ENCODE results near the gene BPIFB1. TPM values are rescaled to one million over a fixed set of nuclear protein-coding genes. Genes with fewer than 3 reads are reported as not detected.

The BPIFB1 gene
- polyA plus RNA-seq: not detected in 3 replicates
- not detected for polyA plus RNA-seq (2011; ENCODE audit: low read depth)
- not detected in 2 replicates for polyA plus RNA-seq (2011; cell fraction: cytosol; rRNA removed)
- not detected in 2 replicates for polyA plus RNA-seq (2011; cell fraction: nucleus; rRNA removed)
- polyA plus RNA-seq (2012; ENCODE audit: low replicate concordance): not detected in 2 replicates
- not detected in 3 replicates for polyA minus RNA-seq
- polyA minus RNA-seq (2011; cell fraction: cytosol; rRNA and poly(A)+ RNA removed): not detected
- not detected in 2 replicates for polyA minus RNA-seq (2011; cell fraction: nucleus; rRNA and poly(A)+ RNA removed)

- TF ChIP-seq CTCF (optimal IDR thresholded peaks at IDR 0.05 in 1 of 3, IDR thresholded peaks at IDR 0.05 in 1 of 3, conservative IDR thresholded peaks at IDR 0.05 in 1 of 3; ENCODE audit: extremely low read depth in 1 of 3, insufficient read depth in 2 of 3, low read length in 3 of 3) (no peak), EZH2 (IDR thresholded peaks at IDR 0.05; ENCODE audit: low read length) (no peak)
- no peak within 1 kb of the TSS for H3K4me3 ChIP-seq (ENCODE audit: control insufficient read depth in 2 of 3, extremely low read depth in 1 of 3, insufficient read depth in 2 of 3, low read depth in 1 of 3, low read length in 3 of 3)
- dilution Hi-C loops (cut with MboI; ENCODE audit: extremely low pct_ligation_motif_present, low sequenced_read_pairs): no loop called here
- DNase-seq (ENCODE audit: low read depth, low spot score) (no peak), FAIRE-seq (no peak)
- no peaks in the 10 kb centered on the region for H3K9me1 ChIP-seq (ENCODE audit: control insufficient read depth, extremely low read depth, insufficient read depth, low read length)
- no peaks in the 10 kb centered on the region for H3K36me3 ChIP-seq (ENCODE audit: control insufficient read depth in 2 of 2, extremely low read depth in 1 of 2, insufficient read depth in 2 of 2, low read length in 2 of 2)
- H3K4me1 ChIP-seq (ENCODE audit: control insufficient read depth, extremely low read depth, insufficient read depth, low read length): no peaks in the 10 kb centered on the region
- H4K20me1 ChIP-seq (ENCODE audit: control insufficient read depth, extremely low read depth, insufficient read depth, low read length): no peaks in the 10 kb centered on the region
- H2AFZ ChIP-seq (ENCODE audit: control insufficient read depth, low read length): no peak within 1 kb of the TSS
- peaks cover 19% of the 10 kb centered on the region for H3K27me3 ChIP-seq (ENCODE audit: control insufficient read depth, extremely low read depth, insufficient read depth, low read length)
- H3K9me3 ChIP-seq (ENCODE audit: control insufficient read depth, low read depth, low read length): no peaks in the 10 kb centered on the region
- H3K4me2 ChIP-seq (ENCODE audit: control insufficient read depth, extremely low read depth, insufficient read depth, low read depth, low read length): no peak within 1 kb of the TSS
- H3K27ac ChIP-seq (ENCODE audit: control insufficient read depth, insufficient read depth, low read length): no peak within 1 kb of the TSS
- no peak within 1 kb of the TSS for H3K9ac ChIP-seq (ENCODE audit: control insufficient read depth, extremely low read depth, insufficient read depth, low read length)
- H3K79me2 ChIP-seq (ENCODE audit: control insufficient read depth, insufficient read depth, low read length): no peaks in the 10 kb centered on the region
These were observed at the start of gene BPIFB1 for GRCh38 chr20:33282991-33283555. Gene BPIFB1 (plus strand): TSS chr20:33283214. CDS start chr20:33286074, 2,860 bp downstream.

GRCh38 chr20:33234050-33234449 lies 49.0 kb upstream of the BPIFB1 start:
- Histone ChIP-seq H3K4me1 (ENCODE audit: control insufficient read depth, extremely low read depth, insufficient read depth, low read length) (no peaks in the 10 kb centered on the region), H2AFZ (ENCODE audit: control insufficient read depth, low read length) (no peak overlapping the region), H3K27ac (ENCODE audit: control insufficient read depth, insufficient read depth, low read length) (no peak overlapping the region), H3K36me3 (ENCODE audit: control insufficient read depth in 2 of 2, extremely low read depth in 1 of 2, insufficient read depth in 2 of 2, low read length in 2 of 2) (no peaks in the 10 kb centered on the region), H3K27me3 (ENCODE audit: control insufficient read depth, extremely low read depth, insufficient read depth, low read length) (peaks cover 3% of the 10 kb centered on the region), H3K9me3 (ENCODE audit: control insufficient read depth, low read depth, low read length) (no peaks in the 10 kb centered on the region), H3K4me2 (ENCODE audit: control insufficient read depth, extremely low read depth, insufficient read depth, low read depth, low read length) (no peak overlapping the region), H3K9ac (ENCODE audit: control insufficient read depth, extremely low read depth, insufficient read depth, low read length) (no peak overlapping the region), H4K20me1 (ENCODE audit: control insufficient read depth, extremely low read depth, insufficient read depth, low read length) (no peaks in the 10 kb centered on the region), H3K4me3 (ENCODE audit: control insufficient read depth in 2 of 3, extremely low read depth in 1 of 3, insufficient read depth in 2 of 3, low read depth in 1 of 3, low read length in 3 of 3) (no peak overlapping the region), H3K79me2 (ENCODE audit: control insufficient read depth, insufficient read depth, low read length) (no peaks in the 10 kb centered on the region), H3K9me1 (ENCODE audit: control insufficient read depth, extremely low read depth, insufficient read depth, low read length) (no peaks in the 10 kb centered on the region)
- DNase-seq (ENCODE audit: low read depth, low spot score): no peak
- dilution Hi-C loops (cut with MboI; ENCODE audit: extremely low pct_ligation_motif_present, low sequenced_read_pairs): no loop called here
- no peak for FAIRE-seq
- TF ChIP-seq EZH2 (IDR thresholded peaks at IDR 0.05; ENCODE audit: low read length): no peak
- no peak for TF ChIP-seq CTCF (optimal IDR thresholded peaks at IDR 0.05 in 1 of 3, IDR thresholded peaks at IDR 0.05 in 1 of 3, conservative IDR thresholded peaks at IDR 0.05 in 1 of 3; ENCODE audit: extremely low read depth in 1 of 3, insufficient read depth in 2 of 3, low read length in 3 of 3)
